ENCODE measurements around the gene UNC13A.

DNA sequence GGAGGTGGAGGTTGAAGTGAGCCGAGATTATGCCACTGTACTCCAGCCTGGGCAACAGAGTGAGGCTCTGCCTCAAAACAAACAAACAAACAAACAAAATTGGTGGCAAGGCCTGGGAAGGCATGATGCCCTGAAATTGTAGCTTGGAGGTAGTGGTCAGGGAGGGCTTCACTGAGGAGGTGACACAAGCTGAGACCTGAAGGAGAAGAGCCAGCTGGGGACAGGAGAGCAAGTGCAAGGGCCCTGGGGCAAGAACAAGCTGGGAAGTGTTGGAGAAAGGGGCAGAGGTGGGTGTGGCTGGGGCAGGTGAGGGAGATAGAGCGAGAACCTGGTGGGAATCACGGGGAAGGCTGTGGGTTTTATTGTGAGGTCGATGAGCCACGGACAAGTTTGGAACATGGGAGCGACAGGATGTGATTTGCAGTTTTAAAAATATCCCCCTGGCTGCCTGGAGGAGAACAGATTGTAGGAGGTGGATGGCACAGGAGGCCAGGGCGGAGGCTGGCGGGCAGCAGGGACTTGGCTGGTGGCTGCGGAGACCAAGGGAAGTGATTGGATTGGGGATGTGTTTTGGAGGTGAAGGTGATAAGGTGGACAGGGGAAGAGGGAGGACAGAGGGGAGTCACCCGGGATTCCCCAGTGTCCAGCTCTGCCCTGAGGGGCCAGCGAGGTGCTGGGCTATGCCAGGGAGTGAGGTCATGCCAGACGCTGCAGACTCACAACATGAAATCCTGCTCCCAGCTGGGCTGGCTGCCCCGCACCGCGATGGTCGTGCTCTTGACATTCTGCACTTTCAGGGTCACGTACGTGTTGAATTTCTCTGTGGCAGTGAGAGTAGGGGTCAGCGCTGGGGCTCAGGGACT is 14.0 kb downstream of the UNC13A start:
- TF ChIP-seq, protein P1, sequence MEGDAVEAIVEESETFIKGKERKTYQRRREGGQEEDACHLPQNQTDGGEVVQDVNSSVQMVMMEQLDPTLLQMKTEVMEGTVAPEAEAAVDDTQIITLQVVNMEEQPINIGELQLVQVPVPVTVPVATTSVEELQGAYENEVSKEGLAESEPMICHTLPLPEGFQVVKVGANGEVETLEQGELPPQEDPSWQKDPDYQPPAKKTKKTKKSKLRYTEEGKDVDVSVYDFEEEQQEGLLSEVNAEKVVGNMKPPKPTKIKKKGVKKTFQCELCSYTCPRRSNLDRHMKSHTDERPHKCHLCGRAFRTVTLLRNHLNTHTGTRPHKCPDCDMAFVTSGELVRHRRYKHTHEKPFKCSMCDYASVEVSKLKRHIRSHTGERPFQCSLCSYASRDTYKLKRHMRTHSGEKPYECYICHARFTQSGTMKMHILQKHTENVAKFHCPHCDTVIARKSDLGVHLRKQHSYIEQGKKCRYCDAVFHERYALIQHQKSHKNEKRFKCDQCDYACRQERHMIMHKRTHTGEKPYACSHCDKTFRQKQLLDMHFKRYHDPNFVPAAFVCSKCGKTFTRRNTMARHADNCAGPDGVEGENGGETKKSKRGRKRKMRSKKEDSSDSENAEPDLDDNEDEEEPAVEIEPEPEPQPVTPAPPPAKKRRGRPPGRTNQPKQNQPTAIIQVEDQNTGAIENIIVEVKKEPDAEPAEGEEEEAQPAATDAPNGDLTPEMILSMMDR (conservative IDR thresholded peaks at IDR 0.05; ENCODE audit: low read length): no peak
- no peak for TF ChIP-seq EZH2phosphoT487 (IDR thresholded peaks at IDR 0.05; ENCODE audit: borderline replicate concordance)
